ENCODE measurements around the gene ZNF438.

Gene ZNF438

DNA sequence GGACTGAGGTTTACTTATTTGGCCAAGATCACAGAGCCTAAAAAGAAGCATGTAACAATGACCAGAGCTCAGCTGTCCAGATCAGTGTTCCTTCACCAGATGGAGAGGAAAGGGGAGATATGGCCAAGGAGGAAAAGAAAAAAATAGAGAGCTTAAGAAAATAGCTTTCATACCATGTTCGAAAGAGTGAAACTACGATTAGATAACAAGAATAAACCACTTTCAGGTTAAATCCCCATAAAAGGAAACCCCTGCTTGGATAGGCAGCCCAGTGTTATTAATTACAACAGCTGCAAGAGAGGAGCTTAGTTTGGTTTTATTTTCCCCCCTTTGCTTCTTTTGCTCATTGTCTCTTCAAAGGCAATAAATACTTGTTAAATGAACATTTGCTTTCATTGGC lies 160.8 kb downstream of the ZNF438 start:
- DNase-seq: no peak

DNA sequence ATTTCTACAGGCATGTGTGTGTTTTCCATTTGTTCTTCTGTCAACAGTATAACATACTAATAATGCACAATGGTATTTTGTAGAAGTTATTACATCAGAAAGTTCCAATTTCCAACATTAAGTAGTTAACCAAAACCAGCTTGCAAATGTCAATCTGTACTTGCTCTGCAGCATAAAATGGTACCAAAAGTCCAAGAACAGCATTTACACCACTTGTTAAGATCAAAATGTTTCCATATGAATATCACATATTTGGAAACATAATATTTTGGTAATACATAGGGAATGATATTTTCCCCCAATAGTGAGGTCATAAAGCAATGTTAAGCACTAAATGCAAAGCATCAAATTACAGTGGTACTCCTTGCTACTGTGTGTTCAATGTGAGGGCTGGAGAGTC lies 162.1 kb downstream of the ZNF438 start:
- no peak for DNase-seq

DNA sequence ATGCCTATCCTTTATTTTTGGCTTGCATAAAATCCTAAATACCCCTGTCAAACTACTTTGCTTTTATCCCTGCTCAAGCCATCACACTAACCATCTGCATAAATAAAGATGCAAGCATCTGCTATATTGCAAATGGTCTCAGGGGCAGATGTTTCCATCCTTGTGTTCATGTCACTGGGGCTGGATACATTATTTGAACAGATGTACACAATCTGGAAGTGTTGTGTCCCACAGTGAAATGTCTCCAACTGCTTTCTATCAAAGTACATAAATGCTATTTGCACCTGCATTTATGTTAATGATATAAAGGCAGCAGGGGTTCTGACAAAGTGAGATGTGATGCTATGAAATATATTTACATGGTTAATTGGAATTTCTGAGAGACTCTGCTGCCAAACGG lies 163.1 kb downstream of the ZNF438 start:
- DNase-seq: peak in 1 of 2 experiments; percentile 46

DNA sequence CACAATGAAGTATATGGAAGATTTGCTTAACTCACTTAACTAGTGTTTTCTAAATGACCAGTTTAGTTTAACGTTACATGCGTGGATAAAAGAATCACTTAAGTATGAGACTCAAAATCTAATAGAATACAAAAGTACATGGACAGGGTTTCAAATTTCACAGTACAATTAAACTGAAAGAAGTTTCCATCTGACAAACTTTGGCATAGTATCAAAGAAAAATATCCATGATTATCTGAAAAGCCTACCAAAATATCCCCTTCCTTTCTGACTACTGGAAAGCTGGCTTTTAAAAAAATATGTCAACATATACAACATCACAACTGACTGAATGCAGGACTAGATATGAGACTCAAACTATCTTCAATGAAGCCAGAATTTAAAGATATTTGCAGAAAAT lies 164.8 kb downstream of the ZNF438 start:
- no peak for DNase-seq

DNA sequence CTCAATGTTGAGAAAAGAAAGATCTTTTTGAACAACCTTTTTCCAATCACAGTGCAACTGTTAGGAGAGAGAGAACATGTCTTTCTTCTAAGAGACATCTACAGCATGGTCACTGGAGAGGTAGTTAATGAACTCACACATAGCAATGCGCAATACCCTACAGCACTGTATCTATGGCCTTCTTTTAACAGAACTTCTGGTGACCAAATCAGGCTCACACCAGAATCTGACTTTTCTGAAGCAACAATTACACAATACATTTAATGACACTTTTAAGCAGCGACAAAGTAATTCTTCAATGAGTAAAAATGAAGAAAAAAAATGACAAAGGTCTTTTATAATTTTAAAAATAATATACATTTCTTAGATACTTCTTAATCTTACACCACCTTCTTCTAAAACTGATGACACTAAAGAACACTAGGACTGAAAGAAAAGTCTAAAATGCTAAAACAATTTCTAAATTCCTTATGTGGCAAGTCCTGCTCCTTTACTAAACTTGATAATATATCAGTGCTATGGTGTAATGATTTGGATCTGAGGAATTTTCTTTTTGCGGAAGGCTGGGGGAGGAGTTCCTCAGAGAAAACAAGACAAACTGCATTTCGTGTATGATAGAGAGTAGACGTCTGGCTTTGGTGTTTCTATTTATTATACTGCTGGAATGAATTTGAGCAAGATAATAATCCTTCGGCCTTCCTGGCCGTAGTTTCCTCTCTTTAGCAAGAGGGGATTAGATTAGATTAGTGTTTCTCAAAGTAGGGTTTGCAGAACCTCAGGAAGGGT lies 166.3 kb downstream of the ZNF438 start:
- no peak for DNase-seq

DNA sequence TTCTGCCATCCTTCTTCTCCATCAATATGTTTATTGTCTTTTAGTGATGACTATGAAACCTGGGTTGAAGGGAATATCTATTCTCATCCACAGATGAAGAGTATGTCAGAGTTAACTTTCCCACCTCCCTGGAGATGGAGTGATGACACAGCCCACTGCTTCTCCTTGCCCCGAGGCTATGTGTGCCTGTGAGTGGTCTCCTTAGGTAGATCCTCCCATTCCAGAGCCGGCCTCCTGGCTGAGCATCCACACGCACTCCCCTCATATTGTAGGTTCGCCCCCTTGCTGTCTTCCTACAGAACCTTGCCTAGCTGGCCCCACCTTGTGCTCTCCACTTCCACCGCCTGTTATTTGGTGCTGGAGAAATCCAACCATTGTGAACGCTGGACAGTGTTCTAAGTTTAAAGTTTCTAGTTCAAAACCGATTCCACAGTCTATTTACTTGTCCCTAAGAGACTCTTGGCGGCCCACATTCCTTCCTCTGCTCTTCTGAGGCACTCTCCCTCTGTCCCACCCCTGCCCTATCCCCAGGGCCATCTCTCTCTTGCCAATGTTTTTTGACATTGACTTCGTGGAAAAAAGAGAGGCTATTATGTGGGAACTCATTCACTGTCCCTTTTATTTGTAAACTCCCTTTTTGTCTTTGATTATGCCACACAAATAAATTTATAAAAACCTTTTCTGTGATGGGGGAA lies 168.0 kb downstream of the ZNF438 start:
- no peak for DNase-seq

DNA sequence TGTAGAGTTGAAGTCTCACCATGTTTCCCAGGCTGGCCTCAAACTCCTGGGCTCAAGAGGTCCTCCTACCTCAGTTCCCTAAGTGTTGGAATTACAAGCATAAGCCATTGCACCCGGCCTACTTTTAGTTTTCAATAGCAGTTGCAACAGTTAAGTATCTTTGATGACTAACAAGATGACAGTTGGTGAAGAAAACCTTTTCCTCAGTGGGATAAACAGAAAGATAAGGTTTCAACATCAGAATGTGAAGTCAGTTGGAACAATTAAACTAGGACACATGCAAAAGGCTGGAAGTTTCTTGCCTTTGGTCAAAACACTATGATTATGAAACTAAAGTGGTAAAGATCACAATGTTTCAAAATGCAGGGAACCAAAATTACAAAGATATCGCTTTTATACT lies 169.2 kb downstream of the ZNF438 start:
- no peak for DNase-seq

- no peak for DNase-seq
These were observed 169.7 kb downstream of the ZNF438 start for GRCh38 chr10:30861976-30862375.

GRCh38 chr10:30861221-30861620 lies 170.4 kb downstream of the ZNF438 start:
- no peak for DNase-seq

DNA sequence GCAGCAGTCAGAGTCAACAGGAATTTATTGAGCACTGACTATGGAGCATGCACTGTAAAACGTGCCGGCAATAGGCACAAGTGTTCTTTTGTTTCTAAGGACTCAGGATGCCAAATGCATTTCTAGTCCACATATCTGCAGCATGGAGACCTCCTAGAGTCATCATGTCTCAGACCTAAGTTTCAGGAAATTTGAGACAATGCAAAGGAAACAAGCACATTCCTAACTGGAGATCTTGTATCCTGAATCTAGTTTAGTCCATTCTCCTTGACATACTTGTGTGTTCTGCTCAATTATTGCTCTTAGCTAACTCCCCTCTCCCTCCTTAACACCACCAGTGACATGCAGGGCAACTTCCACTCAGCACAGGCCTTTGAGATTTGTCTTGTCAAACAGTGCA lies 173.2 kb downstream of the ZNF438 start:
- DNase-seq: no peak

DNA sequence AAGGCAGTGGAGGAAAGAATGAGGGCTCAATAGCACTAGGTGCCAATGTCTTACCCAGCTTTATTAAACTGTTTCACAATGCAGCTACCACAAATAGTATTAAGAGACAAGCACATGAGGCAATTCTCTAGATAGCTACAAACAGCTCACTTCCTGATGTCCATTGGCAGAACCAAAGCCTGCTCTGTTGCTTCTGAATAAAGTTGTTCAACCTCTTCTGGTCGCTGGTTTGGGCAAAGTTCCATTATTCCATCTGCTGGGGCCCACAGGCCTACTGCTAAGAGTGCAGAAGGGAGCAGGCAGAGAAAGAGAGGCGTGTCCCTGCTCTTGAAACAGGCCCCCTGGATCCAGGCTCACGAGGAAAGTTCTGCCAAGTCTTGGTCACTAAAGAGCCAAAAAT lies 173.9 kb downstream of the ZNF438 start:
- DNase-seq: no peak

- DNase-seq: no peak
These were observed 176.5 kb downstream of the ZNF438 start for GRCh38 chr10:30855131-30855530.

DNA sequence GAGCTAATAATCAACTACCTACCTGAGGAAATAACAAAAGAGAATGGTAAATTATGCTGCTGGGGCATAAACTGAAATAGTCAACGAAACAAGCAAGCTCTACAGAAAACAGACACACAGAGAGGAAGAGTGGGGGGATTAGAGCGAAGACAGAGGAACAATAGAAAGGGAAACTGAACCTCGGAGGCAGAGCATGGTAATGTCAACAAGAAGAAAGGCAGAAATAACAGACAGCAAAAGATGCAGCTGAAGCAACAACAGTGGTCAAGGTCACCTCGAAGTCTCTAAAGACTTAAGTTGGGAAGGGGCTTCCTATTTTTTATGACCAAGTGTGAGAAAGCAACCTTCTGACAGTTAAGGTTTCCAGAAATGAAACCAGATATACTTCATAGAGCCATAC lies 177.0 kb downstream of the ZNF438 start:
- no peak for DNase-seq

GRCh38 chr10:30853066-30853465 lies 178.6 kb downstream of the ZNF438 start:
- no peak for DNase-seq

GRCh38 chr10:30850776-30851175 lies 180.9 kb downstream of the ZNF438 start:
- no peak for DNase-seq

GRCh38 chr10:30849231-30850035 lies 182.2 kb downstream of the ZNF438 start:
- no peak for DNase-seq

DNA sequence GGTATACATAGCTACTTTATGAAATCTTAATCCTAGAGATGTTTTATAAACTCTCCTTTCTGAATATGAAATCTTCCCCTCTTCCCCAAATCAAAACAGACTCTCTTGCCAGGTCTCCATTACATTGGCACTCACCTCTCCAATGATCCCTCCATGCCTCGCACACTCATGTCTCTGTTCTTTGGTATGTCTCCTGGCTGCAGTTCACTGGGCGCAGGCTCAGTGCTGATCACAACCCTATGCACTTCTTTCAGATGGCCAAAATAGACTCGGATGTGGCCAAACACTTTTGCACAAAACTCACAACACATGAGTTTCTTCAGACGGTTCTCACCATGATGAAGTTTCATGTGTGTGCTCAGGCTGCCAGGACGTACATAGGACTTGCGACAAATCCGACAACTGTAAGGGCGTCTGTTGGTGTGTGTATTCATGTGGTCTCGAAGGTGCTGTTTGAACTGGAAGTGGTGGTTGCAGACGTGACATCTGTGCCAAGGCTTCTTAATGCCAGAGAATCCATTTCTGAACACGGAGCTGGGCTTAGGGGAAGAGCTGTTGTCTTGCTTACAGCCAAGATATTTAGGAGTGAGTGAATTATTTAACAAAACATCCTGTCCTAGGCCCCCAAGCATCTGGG lies 183.2 kb downstream of the ZNF438 start:
- DNase-seq: no peak

DNA sequence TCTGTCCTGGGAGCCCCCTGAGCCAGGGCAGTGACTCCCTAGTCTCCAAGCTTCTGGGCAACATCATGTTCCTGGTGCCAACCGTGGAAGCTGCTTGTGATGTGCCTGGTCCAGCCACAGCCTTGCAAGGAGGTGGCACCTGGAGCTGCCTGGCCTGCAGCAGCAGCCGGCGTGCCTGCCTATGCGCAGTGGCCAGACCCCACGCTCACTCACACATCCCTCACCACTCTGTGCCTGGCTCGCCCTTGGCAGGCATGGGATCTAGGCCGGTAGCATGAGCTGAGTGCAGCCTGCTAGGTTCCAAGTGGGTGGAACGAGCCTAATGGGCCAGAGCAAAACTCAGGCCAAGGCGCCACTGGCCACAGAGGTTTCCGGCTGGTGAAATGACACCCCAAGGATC lies 184.0 kb downstream of the ZNF438 start:
- DNase-seq: no peak

GRCh38 chr10:30847199-30847598 lies 184.5 kb downstream of the ZNF438 start:
- DNase-seq: no peak

DNA sequence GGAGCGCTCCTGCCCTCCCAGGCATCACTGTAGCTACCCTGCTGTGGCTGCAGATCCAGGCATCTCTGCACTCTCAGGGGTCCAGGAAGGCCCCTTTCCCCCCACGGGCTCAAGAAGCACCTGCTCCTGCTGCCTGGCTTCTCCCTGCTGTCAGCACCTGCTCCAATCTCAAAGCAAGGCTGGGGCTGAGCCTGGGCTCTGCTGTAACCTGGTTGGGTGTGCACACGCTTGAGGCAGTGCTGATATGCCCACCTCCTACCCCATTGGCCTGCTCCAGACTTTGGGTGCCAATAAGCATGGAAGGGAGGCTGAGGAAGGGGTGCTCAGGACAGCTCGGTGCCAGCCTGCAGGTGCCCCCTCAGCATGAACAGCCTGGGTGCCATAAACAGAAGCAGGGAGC lies 185.0 kb downstream of the ZNF438 start:
- no peak for DNase-seq

- no peak for DNase-seq
These were observed 188.8 kb downstream of the ZNF438 start for GRCh38 chr10:30842894-30843293.

DNA sequence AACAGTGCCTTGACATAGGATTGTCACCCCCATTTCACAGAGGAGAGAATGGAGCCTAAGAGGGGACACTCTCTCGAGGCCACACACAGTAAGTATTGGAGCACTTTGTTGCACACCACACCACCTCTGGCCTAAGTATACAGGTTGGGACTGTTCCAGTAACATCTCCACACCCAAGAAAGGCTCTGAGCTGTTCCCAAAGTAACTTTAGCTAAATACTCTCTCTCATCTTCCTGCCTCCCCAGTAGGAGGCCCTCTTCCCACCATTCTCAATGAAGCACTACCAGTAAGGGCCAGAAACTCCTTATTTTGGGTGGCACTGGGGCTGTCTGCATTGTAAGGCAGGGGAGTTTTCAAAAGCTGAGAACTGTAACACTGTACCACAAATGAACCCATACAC lies 189.5 kb downstream of the ZNF438 start:
- DNase-seq: no peak

- no peak for DNase-seq
These were observed 191.1 kb downstream of the ZNF438 start for GRCh38 chr10:30840395-30841050.

Data from NCI-H2081 (cell line).